HG03575 (cell line): Measurements from ENCODE around the gene KCNN3.

Experiments
- ATAC-seq: cut with Tn5 transposase; IDR thresholded peaks from one replicate; pipeline ENCODE4 v1.9.1; 2021; ENCODE audit not compliant: unreplicated experiment, insufficient number of reproducible peaks, low FRiP score; ENCODE audit errors: extremely low read depth

Gene KCNN3

GRCh38 chr1:154848983-154849382 lies 21.1 kb downstream of the KCNN3 start:
- no peak for ATAC-seq

GRCh38 chr1:154847891-154848290 lies 22.2 kb downstream of the KCNN3 start:
- no peak for ATAC-seq

- ATAC-seq, result no peak
These were observed 23.3 kb downstream of the KCNN3 start for GRCh38 chr1:154846565-154847442.

GRCh38 chr1:154845879-154846278 lies 24.2 kb downstream of the KCNN3 start:
- no peak for ATAC-seq

GRCh38 chr1:154845174-154845573 lies 24.9 kb downstream of the KCNN3 start:
- no peak for ATAC-seq

- ATAC-seq, result no peak
These were observed 25.8 kb downstream of the KCNN3 start for GRCh38 chr1:154844297-154844681.

GRCh38 chr1:154843636-154844296 lies 26.3 kb downstream of the KCNN3 start:
- ATAC-seq, result no peak

GRCh38 chr1:154842635-154843034 lies 27.4 kb downstream of the KCNN3 start:
- no peak for ATAC-seq

- ATAC-seq, result no peak
These were observed 28.7 kb downstream of the KCNN3 start for GRCh38 chr1:154841384-154841783.

- no peak for ATAC-seq
These were observed 29.6 kb downstream of the KCNN3 start for GRCh38 chr1:154840269-154841176.

GRCh38 chr1:154839691-154840090 lies 30.4 kb downstream of the KCNN3 start:
- ATAC-seq, result no peak

GRCh38 chr1:154838988-154839387 lies 31.1 kb downstream of the KCNN3 start:
- ATAC-seq, result no peak

- ATAC-seq, result no peak
These were observed 31.6 kb downstream of the KCNN3 start for GRCh38 chr1:154838461-154838860.

- no peak for ATAC-seq
These were observed 32.4 kb downstream of the KCNN3 start for GRCh38 chr1:154837672-154838171.

- ATAC-seq, result no peak
These were observed 32.9 kb downstream of the KCNN3 start for GRCh38 chr1:154837034-154837671.

GRCh38 chr1:154835531-154836324 lies 34.4 kb downstream of the KCNN3 start:
- no peak for ATAC-seq

GRCh38 chr1:154833841-154834240 lies 36.2 kb downstream of the KCNN3 start:
- ATAC-seq, result no peak

- ATAC-seq, result no peak
These were observed 36.9 kb downstream of the KCNN3 start for GRCh38 chr1:154833209-154833608.
